Measurements from ENCODE around the gene IGSF1.
"Not testable (repeated sequence)": the region's sequence is repeated elsewhere in the genome, so short reads cannot be mapped to it uniquely, and the experiment has no call there.

The IGSF1 gene

DNA sequence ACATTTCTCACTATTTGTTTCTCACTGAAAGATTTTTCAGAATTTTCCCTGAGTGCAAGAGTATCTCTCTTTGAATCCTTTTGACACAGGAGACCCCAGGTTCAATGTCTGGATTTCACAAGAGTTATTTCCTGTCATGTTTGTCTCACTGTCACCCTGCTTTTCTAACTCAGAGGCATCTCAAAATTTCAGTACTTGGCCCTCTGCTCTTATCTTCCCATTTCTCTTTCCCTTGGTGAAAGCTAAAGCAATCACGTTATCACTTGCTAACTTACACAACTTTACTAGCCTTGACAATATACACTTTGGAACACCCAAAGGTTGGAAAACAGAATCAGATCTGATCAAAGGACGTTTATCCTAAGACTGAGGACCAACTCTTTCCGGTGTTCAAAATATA is 17.3 kb downstream of the IGSF1 start:
- DNase-seq (ENCODE audit: low read depth), result no peak
- no peak overlapping the region for H3K4me3 ChIP-seq (ENCODE audit: low read depth, low read length)

DNA sequence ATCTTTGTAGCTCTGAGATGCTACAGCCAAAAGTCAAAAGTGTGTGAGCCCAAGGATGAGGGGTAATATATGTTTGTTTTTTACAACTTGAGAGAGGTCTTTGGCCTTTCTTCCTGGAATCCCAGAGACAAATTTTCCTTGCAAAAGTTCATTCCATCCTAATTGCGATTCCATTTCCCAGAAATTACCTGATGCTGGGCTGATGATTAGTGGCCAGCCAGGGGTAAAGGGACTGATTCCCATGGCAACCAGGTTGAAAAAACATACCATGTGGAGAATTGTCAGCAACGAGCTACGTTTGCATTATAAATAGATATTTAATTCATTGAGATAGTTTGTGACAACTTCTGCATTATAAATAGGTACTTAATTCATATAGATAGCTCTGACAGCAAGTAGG is 17.8 kb downstream of the IGSF1 start:
- no peak overlapping the region for H3K4me3 ChIP-seq (ENCODE audit: low read depth, low read length)
- no peak for DNase-seq (ENCODE audit: low read depth)

- H3K4me3 ChIP-seq (ENCODE audit: low read depth, low read length), result no peak overlapping the region
Observed at GRCh38 chrX:131270080-131270479, 19.0 kb downstream of the IGSF1 start.

GRCh38 chrX:131264665-131265064 is 24.4 kb downstream of the IGSF1 start:
- no peak for DNase-seq (ENCODE audit: low read depth)
- H3K4me3 ChIP-seq (ENCODE audit: low read depth, low read length), result no peak overlapping the region

More at GRCh38 chrX:131270080-131270479, 19.0 kb downstream of the IGSF1 start:
- no peak for DNase-seq (ENCODE audit: low read depth)

DNA sequence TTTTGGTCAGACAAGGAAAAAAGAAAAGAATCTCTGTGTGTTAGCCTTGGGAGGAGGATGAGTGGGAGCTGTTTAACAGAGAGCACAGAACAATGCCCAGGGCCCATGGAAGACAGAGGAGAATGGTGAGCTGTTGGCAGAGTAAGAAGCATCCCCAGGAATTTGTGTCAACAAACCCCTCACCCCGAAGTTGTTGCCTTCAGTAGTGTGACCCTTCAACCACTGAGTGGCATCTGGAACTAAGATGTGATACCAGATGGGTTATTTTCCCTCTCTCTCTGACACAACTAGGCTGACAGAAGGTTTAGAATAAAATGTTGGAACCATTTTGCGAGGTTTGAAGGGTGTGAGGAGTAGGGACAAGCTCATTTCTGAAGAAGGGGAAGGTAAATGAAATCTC is 25.1 kb downstream of the IGSF1 start:
- H3K4me3 ChIP-seq (ENCODE audit: low read depth, low read length), result no peak overlapping the region
- DNase-seq (ENCODE audit: low read depth), result no peak

DNA sequence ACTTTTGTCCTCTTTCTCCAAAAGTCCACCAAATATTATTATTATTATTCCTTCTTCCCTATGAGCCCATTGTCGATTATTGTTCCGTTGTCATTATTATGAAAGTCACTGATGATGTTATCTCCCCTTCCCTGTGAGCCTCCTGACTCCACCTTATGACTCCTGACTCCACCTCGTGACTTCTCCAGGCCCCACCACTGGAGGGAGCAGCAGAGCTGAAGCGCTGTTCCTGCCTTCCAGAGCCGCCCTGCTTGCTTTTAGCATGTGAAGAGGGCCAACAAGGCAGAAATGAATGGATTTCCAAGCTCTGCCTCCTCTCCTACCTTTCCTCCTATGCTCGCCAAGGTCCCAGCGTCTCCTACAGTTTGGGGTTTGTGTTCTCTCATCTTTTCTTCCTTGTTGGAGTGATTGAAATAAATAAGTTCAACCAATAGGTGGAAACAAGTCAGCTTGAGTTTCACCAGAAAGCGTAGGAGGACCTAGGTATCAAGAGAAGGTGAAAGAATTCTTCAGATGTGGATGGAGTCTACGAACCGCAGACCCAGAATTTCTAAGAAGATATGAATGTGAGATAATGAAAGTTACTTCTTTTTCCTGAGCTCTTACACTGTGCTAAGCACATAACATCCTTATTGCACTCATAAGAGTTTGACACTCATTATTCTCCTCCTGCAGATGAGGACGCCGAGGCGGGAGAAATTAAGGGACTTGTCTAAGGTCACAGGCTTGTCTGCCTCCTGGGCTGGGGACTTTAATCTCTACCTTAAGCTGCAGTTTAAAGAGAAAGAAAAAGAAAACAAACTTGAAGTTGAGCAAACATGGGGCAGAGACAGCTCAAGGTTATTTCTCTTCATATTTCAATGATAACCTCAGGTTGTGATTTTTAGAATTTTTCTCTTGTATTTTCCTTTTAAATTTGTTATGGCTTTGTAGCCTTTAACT is 26.1 kb downstream of the IGSF1 start:
- H3K4me3 ChIP-seq (ENCODE audit: low read depth, low read length), result no peak overlapping the region
- DNase-seq (ENCODE audit: low read depth), result no peak

DNA sequence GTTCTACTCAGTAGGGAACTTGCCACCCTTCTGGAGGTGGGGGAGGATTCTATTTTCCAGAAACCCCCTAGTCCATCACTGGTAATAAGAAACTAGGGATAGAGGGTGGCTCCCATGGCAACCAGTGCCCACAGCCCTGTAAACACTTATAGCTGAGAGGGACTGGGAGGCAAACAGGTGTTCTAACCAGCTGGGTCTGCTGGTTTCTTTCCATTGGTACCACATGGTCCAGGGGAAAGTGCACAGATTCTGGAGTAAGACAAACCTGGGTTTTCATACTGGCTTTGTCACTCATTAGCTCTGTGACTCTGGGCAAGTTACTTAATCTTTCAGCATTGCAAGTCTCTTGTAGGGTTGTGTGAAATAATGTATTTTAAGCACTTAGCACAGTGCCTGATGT is 26.9 kb downstream of the IGSF1 start:
- H3K4me3 ChIP-seq (ENCODE audit: low read depth, low read length), result no peak overlapping the region
- no peak for DNase-seq (ENCODE audit: low read depth)

- H3K4me3 ChIP-seq (ENCODE audit: low read depth, low read length), result no peak overlapping the region
- DNase-seq (ENCODE audit: low read depth), result no peak
Observed at GRCh38 chrX:131257367-131257766, 31.7 kb downstream of the IGSF1 start.

- not testable (repeated sequence) for H3K4me3 ChIP-seq (ENCODE audit: low read depth, low read length); DNase-seq (ENCODE audit: low read depth)
Observed at GRCh38 chrX:131250984-131251738, 37.9 kb downstream of the IGSF1 start.

- no peak for DNase-seq (ENCODE audit: low read depth)
- no peak overlapping the region for H3K4me3 ChIP-seq (ENCODE audit: low read depth, low read length)
Observed at GRCh38 chrX:131239057-131239456, 50.0 kb downstream of the IGSF1 start.

GRCh38 chrX:131237363-131237762 is 51.7 kb downstream of the IGSF1 start:
- DNase-seq (ENCODE audit: low read depth), result no peak
- H3K4me3 ChIP-seq (ENCODE audit: low read depth, low read length), result no peak overlapping the region

- H3K4me3 ChIP-seq (ENCODE audit: low read depth, low read length), result no peak overlapping the region
- DNase-seq (ENCODE audit: low read depth), result no peak
Observed at GRCh38 chrX:131235768-131236545, 53.1 kb downstream of the IGSF1 start.

DNA sequence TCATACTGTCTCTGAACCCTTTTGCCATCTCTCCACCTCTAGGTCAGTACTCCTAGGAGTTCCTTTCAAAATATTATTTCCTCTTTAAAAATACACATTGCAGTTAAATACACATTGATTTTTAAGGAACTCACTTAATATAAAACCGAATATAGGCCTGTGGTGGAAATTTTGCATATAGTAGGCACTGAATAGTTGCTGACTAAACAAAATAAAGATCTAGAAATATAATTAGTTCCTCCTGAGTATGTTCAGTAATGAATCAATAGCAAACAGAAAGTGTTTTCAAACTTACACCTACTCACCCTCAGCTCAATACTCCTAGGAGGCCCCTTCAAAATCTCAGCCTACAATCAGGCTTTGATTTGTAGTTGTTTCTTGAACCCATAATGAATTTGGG is 61.5 kb downstream of the IGSF1 start:
- DNase-seq (ENCODE audit: low read depth), result no peak
- no peak overlapping the region for H3K4me3 ChIP-seq (ENCODE audit: low read depth, low read length)

GRCh38 chrX:131226591-131226990 is 62.5 kb downstream of the IGSF1 start:
- no peak for DNase-seq (ENCODE audit: low read depth)
- no peak overlapping the region for H3K4me3 ChIP-seq (ENCODE audit: low read depth, low read length)

GRCh38 chrX:131225078-131225477 is 64.0 kb downstream of the IGSF1 start:
- DNase-seq (ENCODE audit: low read depth), result no peak
- no peak overlapping the region for H3K4me3 ChIP-seq (ENCODE audit: low read depth, low read length)

All from skeletal muscle cell (primary cell).